ENCODE data around the gene NLRP10.

Gene NLRP10

DNA sequence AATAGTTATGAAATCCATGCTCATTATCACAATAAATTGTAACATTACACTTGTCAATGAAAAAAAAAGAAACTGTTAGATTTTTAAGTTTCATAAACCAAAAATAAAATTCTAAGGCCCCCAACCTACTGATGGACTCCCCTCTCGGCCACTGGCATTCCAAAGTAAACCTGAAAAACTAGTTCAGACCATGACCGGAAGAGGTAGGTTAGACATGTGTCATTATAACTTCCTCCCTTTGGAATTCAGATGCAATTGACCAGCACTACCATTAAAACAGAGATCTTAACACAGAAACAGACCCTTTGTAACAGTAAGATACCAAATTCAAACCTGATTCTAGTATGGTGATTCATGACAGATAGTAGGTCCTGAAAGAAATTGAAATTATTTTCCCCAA, 47.1 kb downstream of the NLRP10 start:
- no peak overlapping the region for H3K4me3 ChIP-seq (ENCODE audit: low read depth, low read length)
- no peaks in the 10 kb centered on the region for H3K9me3 ChIP-seq (ENCODE audit: control insufficient read depth, low read length)
- no peak overlapping the region for H3K4me2 ChIP-seq (ENCODE audit: low read length)
- H3K27ac ChIP-seq: no peak overlapping the region
- no peaks in the 10 kb centered on the region for H3K79me2 ChIP-seq
- no peaks in the 10 kb centered on the region for H3K36me3 ChIP-seq (ENCODE audit: control insufficient read depth, insufficient read depth, low read length)
- TF ChIP-seq, protein P1, sequence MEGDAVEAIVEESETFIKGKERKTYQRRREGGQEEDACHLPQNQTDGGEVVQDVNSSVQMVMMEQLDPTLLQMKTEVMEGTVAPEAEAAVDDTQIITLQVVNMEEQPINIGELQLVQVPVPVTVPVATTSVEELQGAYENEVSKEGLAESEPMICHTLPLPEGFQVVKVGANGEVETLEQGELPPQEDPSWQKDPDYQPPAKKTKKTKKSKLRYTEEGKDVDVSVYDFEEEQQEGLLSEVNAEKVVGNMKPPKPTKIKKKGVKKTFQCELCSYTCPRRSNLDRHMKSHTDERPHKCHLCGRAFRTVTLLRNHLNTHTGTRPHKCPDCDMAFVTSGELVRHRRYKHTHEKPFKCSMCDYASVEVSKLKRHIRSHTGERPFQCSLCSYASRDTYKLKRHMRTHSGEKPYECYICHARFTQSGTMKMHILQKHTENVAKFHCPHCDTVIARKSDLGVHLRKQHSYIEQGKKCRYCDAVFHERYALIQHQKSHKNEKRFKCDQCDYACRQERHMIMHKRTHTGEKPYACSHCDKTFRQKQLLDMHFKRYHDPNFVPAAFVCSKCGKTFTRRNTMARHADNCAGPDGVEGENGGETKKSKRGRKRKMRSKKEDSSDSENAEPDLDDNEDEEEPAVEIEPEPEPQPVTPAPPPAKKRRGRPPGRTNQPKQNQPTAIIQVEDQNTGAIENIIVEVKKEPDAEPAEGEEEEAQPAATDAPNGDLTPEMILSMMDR (IDR thresholded peaks at IDR 0.05): no peak
- no peak overlapping the region for H2AFZ ChIP-seq
- no peaks in the 10 kb centered on the region for H3K27me3 ChIP-seq (ENCODE audit: control insufficient read depth, insufficient read depth, low read length)
- no peaks in the 10 kb centered on the region for H3K4me1 ChIP-seq
- H3K9ac ChIP-seq: no peak overlapping the region

All from parathyroid adenoma (tissue), 2 donors.